GM10248 (cell line): ENCODE data around the gene MAST1.

Source experiments
- CTCF ChIA-PET: fragments of 300-600 bp; sonication (Branson Sonifier 250); formaldehyde crosslinking; extraction: SDS; loops from one replicate; lab custom pipeline; 2021; ENCODE audit warnings: antibody characterized with exemption; lab: Yijun Ruan, JAX
- POLR2A ChIA-PET: fragments of 350-650 bp; sonication (Branson Sonifier 250); formaldehyde crosslinking; extraction: SDS; loops from one replicate; lab custom pipeline; 2020; ENCODE audit warnings: antibody characterized with exemption; lab: Yijun Ruan, JAX
- DNase-seq: peaks from one replicate; pipeline ENCODE4 v3.0.0; 2012; ENCODE audit errors: extremely low spot score
- CTCF ChIP-seq: IDR thresholded peaks from 2 replicates; pipeline ENCODE4 v1.5.1; 2012; ENCODE audit warnings: mild to moderate bottlenecking, low read depth; ENCODE audit errors: extremely low read depth, missing control alignments, control extremely low read depth

MAST1 gene

GRCh38 chr19:12921047-12921446 lies 82.7 kb downstream of the MAST1 start:
- POLR2A ChIA-PET: interaction anchor here (0.6 to 1.0 kb wide), 2 partner anchors 24 to 25 kb away, joined by 4 read pairs; no protein-coding TSS in a partner anchor

GRCh38 chr19:12922959-12923358 lies 84.6 kb downstream of the MAST1 start:
- ChIA-PET CTCF (no interaction called here), POLR2A (no interaction called here)
- TF ChIP-seq CTCF: no peak
- no peak for DNase-seq

More at GRCh38 chr19:12921047-12921446, 82.7 kb downstream of the MAST1 start:
- CTCF ChIA-PET: interaction anchor here (1.1 to 1.5 kb wide), 2 partner anchors 12 to 44 kb away, joined by 3 read pairs; no protein-coding TSS in a partner anchor
- TF ChIP-seq CTCF: no peak
- DNase-seq: no peak
